ENCODE results near the gene JAZF1. TPM values are rescaled to one million over a fixed set of nuclear protein-coding genes. Genes with fewer than 3 reads are reported as not detected.

The JAZF1 gene
- polyA plus RNA-seq, 5 donors = 13.9 to 15.7 (median 15.2) TPM

- DNase-seq = no peak
Observed at GRCh38 chr7:27971171-27971812, 209.3 kb downstream of the JAZF1 start.

DNA sequence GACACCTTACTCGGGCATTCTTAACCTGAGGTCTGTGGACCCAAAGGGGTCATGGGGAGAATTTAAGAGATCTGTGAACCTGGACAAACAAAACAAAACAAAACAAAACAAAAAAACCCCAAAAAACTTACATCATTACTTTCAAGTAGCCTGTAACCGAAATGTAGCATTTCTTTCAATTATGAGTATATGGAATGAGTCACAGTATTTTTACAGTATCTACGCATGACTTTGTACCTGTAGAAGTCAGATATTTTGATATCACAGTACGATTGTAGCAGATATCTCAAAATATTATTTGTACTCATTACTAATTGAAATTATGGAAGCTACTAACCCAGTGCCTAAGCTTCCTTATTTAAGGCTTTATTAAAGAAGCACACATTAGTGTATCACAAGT, 210.2 kb downstream of the JAZF1 start:
- DNase-seq = no peak

GRCh38 chr7:27969346-27969745, 211.2 kb downstream of the JAZF1 start:
- DNase-seq = no peak

GRCh38 chr7:27967639-27968038, 213.0 kb downstream of the JAZF1 start:
- no peak for DNase-seq

DNA sequence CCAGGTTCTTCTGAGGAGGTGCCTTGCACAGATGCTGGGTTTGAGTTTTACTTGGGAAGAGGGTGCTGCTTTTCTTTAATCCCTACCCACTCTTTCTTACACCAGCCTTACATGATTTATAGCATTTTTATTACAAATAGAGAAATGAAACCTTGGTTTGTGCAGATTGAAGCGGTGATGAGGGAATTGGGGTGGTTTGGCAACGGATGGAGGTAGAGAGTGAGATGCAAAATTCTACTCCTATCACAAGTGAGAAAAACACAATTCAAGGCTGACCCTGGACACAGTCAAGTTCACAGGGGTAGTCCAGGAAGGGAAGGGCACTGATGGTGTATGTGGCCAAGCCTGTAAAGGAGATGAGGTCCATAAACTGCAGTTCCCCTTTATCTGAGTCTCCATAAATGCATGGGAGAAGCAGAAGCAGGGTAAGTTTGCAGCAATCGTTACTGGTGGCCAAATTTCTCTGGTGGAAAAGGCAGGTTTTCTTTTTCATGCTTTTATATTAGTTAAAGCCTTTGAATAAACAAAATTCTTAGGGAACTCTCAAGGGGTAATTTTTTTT, 214.3 kb downstream of the JAZF1 start:
- no peak for DNase-seq

- no peak for DNase-seq
Observed at GRCh38 chr7:27965650-27966049, 214.9 kb downstream of the JAZF1 start.

GRCh38 chr7:27964820-27965219, 215.8 kb downstream of the JAZF1 start:
- no peak for DNase-seq

DNA sequence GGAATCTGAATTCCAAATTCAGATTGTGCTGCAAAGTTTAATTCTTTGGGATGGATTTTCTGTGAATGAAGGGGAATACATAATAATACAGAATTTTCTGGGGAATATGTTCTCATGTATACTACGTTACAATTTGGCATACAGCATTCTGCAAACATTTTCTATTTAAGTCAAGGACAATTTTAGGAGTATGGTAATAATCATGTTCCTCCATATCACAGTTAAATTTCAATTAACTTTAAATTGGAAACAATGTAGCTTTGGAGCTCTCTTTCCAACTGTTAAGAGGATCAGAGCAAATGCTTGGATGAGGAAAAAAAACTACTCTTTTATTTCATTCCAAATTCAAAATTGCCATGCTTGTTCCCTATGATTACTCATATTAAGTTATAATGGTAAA, 217.5 kb downstream of the JAZF1 start:
- no peak for DNase-seq

DNA sequence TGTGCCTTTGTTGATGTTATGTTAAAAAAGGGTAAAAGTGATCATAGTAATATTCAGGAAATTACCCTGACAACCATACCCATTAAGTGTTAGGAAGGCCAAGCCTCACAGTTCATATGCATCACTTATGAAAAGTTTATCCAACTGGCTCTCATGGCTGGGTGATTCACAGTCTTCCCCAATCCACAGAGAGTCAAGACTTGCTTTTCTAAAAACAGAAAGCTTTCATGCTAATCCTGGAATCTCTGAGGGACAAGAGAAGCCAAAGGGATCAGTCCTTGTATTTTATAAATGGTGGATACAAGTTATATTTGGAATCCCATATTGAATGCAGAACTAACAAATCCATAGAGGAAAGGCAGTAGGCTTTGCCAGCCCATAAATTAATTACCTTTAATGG, 218.3 kb downstream of the JAZF1 start:
- DNase-seq = no peak

- DNase-seq = no peak
Observed at GRCh38 chr7:27961255-27961654, 219.3 kb downstream of the JAZF1 start.

DNA sequence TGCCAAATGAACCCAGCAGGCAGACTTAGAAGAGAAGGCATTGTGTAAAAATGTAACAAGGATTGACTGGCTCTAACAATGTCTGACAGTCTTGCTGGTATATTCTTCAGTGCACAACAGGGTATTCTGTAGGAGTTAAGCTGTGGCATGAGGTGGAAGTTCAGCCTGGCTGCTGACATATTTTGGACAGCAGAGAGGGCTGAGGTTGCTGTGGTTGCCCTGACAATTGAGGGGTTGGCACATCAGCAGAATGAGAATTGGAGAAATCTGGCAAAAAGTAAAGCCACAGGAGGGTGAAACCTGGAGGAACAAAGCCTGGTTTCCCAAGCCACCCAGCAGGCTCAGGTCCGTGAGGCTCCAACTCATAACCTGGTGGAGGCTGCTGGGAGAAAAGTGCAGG, 220.2 kb downstream of the JAZF1 start:
- DNase-seq = no peak

DNA sequence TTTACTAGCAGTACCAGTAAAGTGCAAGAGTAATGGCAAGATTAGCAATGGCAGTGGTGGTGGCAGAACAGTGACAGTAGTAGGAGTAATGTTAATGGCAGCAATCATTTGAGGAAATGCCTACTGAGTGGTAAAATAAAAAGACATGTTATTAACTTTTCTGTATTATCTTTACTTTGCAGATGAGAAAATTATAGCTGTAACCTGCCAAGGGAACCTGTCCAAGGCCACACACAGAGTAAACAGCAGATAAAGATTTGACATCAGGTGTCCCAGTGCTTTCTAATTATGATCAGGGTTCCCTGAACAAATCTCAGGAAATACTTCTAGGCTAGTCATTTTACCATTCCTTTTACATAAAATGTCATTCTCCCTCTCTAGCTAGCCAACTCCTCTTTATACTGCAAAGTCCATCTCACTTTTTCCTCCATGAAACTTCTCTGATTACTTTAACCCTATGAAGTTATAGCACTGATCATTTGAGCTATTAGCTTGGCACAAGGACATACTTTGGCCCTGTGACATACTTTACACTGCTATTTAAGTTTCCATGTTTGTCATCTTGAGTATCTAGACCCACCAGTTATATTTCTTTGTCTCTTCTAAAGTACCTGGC, 221.6 kb downstream of the JAZF1 start:
- DNase-seq = no peak

- DNase-seq = no peak
Observed at GRCh38 chr7:27955596-27955995, 225.0 kb downstream of the JAZF1 start.

DNA sequence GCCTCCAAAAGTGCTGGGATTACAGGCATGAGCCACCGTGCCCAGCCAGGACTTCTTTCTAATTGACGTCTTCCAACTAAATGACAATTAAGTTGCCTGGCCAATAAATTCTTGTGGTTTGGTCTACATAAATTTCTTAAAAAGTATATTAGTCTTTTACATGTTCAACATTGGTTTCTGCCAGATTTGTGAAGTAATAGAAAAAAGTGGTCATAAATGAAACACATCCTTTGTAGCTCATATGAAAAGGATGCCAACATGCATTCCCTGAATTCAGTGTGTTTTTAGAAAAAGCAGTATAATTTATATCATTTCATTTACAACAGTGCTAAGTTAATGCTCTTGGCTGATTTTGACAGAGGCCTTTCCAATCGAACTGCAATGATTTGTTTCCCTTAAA, 225.6 kb downstream of the JAZF1 start:
- no peak for DNase-seq

DNA sequence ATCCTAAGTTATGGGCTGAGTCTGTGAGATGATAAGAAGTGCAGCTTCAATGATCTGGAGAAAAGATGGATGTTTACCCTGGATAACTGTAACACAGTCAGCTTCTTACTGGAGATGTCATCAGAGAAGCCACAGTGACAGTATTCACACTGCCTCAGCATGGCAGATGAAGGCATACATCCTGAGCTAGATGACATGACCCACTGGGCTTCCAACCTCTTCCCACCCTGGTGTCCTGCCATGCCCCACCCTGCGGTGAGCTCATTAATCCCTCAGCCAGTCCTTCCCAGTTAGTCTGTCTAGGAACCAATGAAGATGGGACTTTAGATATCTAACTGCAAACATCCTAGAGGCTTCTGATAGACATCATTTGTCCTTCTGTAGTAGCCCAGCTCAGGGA, 226.8 kb downstream of the JAZF1 start:
- DNase-seq = no peak

- no peak for DNase-seq
Observed at GRCh38 chr7:27953361-27953760, 227.2 kb downstream of the JAZF1 start.

DNA sequence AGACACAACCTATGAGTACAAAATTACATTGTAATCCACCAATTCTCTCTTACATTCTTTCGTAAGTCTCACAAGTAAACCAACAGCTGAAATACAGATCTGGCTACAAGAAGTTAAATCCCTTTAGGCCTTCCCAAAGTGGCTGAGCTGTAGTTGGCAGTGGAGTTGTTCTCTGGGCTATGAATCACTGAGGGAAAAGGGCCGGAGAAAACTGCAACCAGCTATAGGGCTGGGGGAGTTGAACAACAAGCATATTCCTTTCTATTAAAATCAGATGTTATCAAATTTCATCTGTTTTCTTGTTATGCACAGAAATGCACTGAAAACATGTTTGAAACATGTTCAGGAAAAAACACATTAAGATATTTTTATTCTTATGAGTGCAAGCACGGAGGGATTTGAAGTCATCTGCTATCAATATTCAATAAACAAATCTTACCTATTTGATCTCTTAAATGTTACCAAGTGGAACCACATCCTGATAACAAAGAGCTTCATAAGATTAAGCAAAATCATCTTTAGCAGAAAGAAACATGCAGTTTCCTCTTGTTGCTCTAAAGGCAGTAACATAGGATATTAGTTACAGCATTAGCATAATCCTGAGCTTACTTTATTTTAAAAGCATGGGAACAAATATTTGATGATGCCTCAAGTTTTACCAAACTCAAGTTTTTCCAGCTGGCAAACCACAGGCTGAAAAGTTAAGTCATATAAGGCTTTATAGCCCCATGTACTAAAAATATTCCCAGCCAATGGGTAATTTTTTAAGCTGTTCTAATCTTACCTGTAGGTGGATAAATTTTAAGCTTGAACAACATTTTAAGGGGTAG, 227.9 kb downstream of the JAZF1 start:
- no peak for DNase-seq

DNA sequence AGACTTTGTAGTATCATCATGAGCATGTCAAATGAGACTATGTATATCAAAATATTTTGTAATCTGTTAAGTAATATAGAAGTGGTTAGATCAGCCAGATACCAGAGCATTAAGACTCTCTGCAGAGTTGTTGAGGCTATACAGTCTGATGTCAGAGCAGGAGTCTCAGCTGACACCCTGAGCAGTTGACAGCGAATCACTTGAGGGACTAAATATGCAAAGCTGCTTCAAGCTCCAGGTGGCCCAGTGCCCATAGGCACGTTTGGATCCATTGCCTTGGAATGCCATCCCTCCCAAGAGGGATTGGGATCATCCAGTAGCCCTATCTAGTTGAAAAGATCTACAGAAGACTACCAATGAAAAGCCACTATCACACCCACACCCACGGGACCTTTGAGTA, 230.5 kb downstream of the JAZF1 start:
- no peak for DNase-seq

DNA sequence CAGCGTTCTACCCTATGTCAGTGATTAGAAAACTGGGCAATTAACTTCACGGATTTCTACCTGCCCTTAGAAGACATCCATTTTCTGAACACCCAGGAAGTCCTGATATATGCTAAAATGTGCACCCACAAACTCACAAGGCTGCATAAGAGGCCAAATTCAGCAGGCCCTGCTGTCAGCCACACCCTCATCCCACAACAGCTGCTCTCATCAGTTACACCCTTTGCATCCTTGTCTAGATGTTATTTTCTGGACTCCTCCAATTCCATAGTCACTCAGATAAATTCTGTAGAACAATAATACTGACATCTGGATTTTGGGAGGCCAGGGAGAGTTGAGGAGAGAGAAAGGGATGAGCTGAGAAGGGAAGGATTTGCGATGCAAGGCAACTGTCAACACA, 231.7 kb downstream of the JAZF1 start:
- DNase-seq = no peak

- no peak for DNase-seq
Observed at GRCh38 chr7:27947586-27948278, 232.9 kb downstream of the JAZF1 start.

GRCh38 chr7:27946351-27946750, 234.2 kb downstream of the JAZF1 start:
- no peak for DNase-seq

Measured in right lung (tissue), 5 donors.